T-helper 2 cell treated with Interferon-gamma antibody and Interleukin-4, amounts not matched to agents 5 μg/mL and 100 μg/mL, for 36 hours (primary cell): ENCODE data around the gene NXPH1.
"Not testable (repeated sequence)": the region's sequence is repeated elsewhere in the genome, so short reads cannot be mapped to it uniquely, and the experiment has no call there.

Experiments
- DNase-seq: peaks from one replicate; pipeline ENCODE4 v3.0.0; 2021; ENCODE audit warnings: low spot score
- H3K27ac Mint-ChIP-seq: one replicate; pipeline ENCODE4 v1.8.0; 2021; ENCODE audit warnings: mild to moderate bottlenecking, mixed read lengths
- H3K27me3 Mint-ChIP-seq: one replicate; pipeline ENCODE4 v1.8.0; 2021; ENCODE audit warnings: low read depth, mixed read lengths
- H3K36me3 Mint-ChIP-seq: one replicate; pipeline ENCODE4 v1.8.0; 2021; ENCODE audit warnings: low read depth, mixed read lengths
- H3K4me1 Mint-ChIP-seq: one replicate; pipeline ENCODE4 v1.8.0; 2021; ENCODE audit warnings: low read depth, mixed read lengths
- H3K4me3 Mint-ChIP-seq: one replicate; pipeline ENCODE4 v1.8.0; 2022; ENCODE audit warnings: mild to moderate bottlenecking, moderate library complexity, mixed read lengths
- H3K9me3 Mint-ChIP-seq: one replicate; pipeline ENCODE4 v1.8.0; 2021; ENCODE audit warnings: mixed read lengths

NXPH1 gene

GRCh38 chr7:8699875-8700624, 266.6 kb downstream of the NXPH1 start:
- Mint-ChIP-seq H3K9me3 (no peaks in the 10 kb centered on the region), H3K27ac (no peak overlapping the region), H3K36me3 (no peaks in the 10 kb centered on the region), H3K27me3 (no peaks in the 10 kb centered on the region), H3K4me1 (no peaks in the 10 kb centered on the region), H3K4me3 (no peak overlapping the region)
- DNase-seq: no peak

- H3K27me3 Mint-ChIP-seq: no peaks in the 10 kb centered on the region
- no peak for DNase-seq
- H3K4me1 Mint-ChIP-seq: no peaks in the 10 kb centered on the region
- no peaks in the 10 kb centered on the region for H3K9me3 Mint-ChIP-seq
- H3K36me3 Mint-ChIP-seq: no peaks in the 10 kb centered on the region
- H3K4me3 Mint-ChIP-seq: no peak overlapping the region
- H3K27ac Mint-ChIP-seq: no peak overlapping the region
These were observed 269.4 kb downstream of the NXPH1 start for GRCh38 chr7:8702807-8703206.

- Mint-ChIP-seq H3K27ac (no peak overlapping the region), H3K27me3 (no peaks in the 10 kb centered on the region), H3K4me3 (no peak overlapping the region), H3K36me3 (no peaks in the 10 kb centered on the region), H3K9me3 (no peaks in the 10 kb centered on the region), H3K4me1 (no peaks in the 10 kb centered on the region)
- no peak for DNase-seq
These were observed 276.7 kb downstream of the NXPH1 start for GRCh38 chr7:8710124-8710523.

GRCh38 chr7:8714791-8715190, 281.4 kb downstream of the NXPH1 start:
- no peak for DNase-seq
- no peaks in the 10 kb centered on the region for H3K27me3 Mint-ChIP-seq
- H3K9me3 Mint-ChIP-seq: no peaks in the 10 kb centered on the region
- no peak overlapping the region for H3K4me3 Mint-ChIP-seq
- no peaks in the 10 kb centered on the region for H3K4me1 Mint-ChIP-seq
- no peaks in the 10 kb centered on the region for H3K36me3 Mint-ChIP-seq
- no peak overlapping the region for H3K27ac Mint-ChIP-seq

- Mint-ChIP-seq H3K27me3 (no peaks in the 10 kb centered on the region), H3K36me3 (no peaks in the 10 kb centered on the region), H3K27ac (no peak overlapping the region), H3K4me1 (no peaks in the 10 kb centered on the region), H3K9me3 (no peaks in the 10 kb centered on the region), H3K4me3 (no peak overlapping the region)
- DNase-seq: no peak
These were observed 285.7 kb downstream of the NXPH1 start for GRCh38 chr7:8719102-8719501.

GRCh38 chr7:8724080-8724718, 290.8 kb downstream of the NXPH1 start:
- Mint-ChIP-seq H3K27me3 (no peaks in the 10 kb centered on the region), H3K9me3 (no peaks in the 10 kb centered on the region), H3K36me3 (no peaks in the 10 kb centered on the region), H3K4me3 (no peak overlapping the region), H3K4me1 (no peaks in the 10 kb centered on the region), H3K27ac (no peak overlapping the region)
- DNase-seq: no peak

- H3K27me3 Mint-ChIP-seq, DNase-seq, H3K27ac Mint-ChIP-seq, H3K36me3 Mint-ChIP-seq, H3K4me1 Mint-ChIP-seq, H3K4me3 Mint-ChIP-seq: not testable (repeated sequence)
- peaks cover 13% of the 10 kb centered on the region for H3K9me3 Mint-ChIP-seq
These were observed 298.3 kb downstream of the NXPH1 start for GRCh38 chr7:8731756-8732155.

- Mint-ChIP-seq H3K9me3 (peaks cover 13% of the 10 kb centered on the region), H3K4me1 (no peaks in the 10 kb centered on the region), H3K4me3 (no peak overlapping the region), H3K36me3 (no peaks in the 10 kb centered on the region), H3K27ac (no peak overlapping the region), H3K27me3 (no peaks in the 10 kb centered on the region)
- no peak for DNase-seq
These were observed 306.4 kb downstream of the NXPH1 start for GRCh38 chr7:8739837-8740236.

- no peak overlapping the region for H3K27ac Mint-ChIP-seq
- H3K36me3 Mint-ChIP-seq: no peaks in the 10 kb centered on the region
- H3K4me1 Mint-ChIP-seq: no peaks in the 10 kb centered on the region
- H3K27me3 Mint-ChIP-seq: no peaks in the 10 kb centered on the region
- no peak for DNase-seq
- no peak overlapping the region for H3K4me3 Mint-ChIP-seq
- peaks cover under 1% of the 10 kb centered on the region for H3K9me3 Mint-ChIP-seq
These were observed 309.4 kb downstream of the NXPH1 start for GRCh38 chr7:8742837-8743236.

GRCh38 chr7:8747338-8747737, 313.9 kb downstream of the NXPH1 start:
- Mint-ChIP-seq H3K27ac (no peak overlapping the region), H3K4me1 (no peaks in the 10 kb centered on the region), H3K9me3 (no peaks in the 10 kb centered on the region), H3K4me3 (no peak overlapping the region), H3K36me3 (no peaks in the 10 kb centered on the region), H3K27me3 (no peaks in the 10 kb centered on the region)
- no peak for DNase-seq

GRCh38 chr7:8751557-8752231, 318.3 kb downstream of the NXPH1 start:
- H3K4me3 Mint-ChIP-seq: no peak overlapping the region

GRCh38 chr7:8753355-8753754, 319.9 kb downstream of the NXPH1 start:
- H3K4me1 Mint-ChIP-seq: no peaks in the 10 kb centered on the region
- no peaks in the 10 kb centered on the region for H3K36me3 Mint-ChIP-seq
- no peak overlapping the region for H3K4me3 Mint-ChIP-seq
- H3K9me3 Mint-ChIP-seq: no peaks in the 10 kb centered on the region
- no peaks in the 10 kb centered on the region for H3K27me3 Mint-ChIP-seq
- no peak overlapping the region for H3K27ac Mint-ChIP-seq
- no peak for DNase-seq

More at GRCh38 chr7:8751557-8752231, 318.3 kb downstream of the NXPH1 start:
- Mint-ChIP-seq H3K27ac (no peak overlapping the region), H3K9me3 (no peaks in the 10 kb centered on the region), H3K36me3 (no peaks in the 10 kb centered on the region), H3K27me3 (no peaks in the 10 kb centered on the region), H3K4me1 (no peaks in the 10 kb centered on the region)
- no peak for DNase-seq

- H3K36me3 Mint-ChIP-seq: no peaks in the 10 kb centered on the region
These were observed 328.3 kb downstream of the NXPH1 start for GRCh38 chr7:8761731-8762130.

GRCh38 chr7:8762803-8763202, 329.4 kb downstream of the NXPH1 start:
- H3K9me3 Mint-ChIP-seq: peaks cover 3% of the 10 kb centered on the region
- no peak overlapping the region for H3K27ac Mint-ChIP-seq

More at GRCh38 chr7:8761731-8762130, 328.3 kb downstream of the NXPH1 start:
- H3K4me1 Mint-ChIP-seq: no peaks in the 10 kb centered on the region
- DNase-seq: no peak
- H3K27me3 Mint-ChIP-seq: no peaks in the 10 kb centered on the region
- H3K9me3 Mint-ChIP-seq: no peaks in the 10 kb centered on the region
- no peak overlapping the region for H3K4me3 Mint-ChIP-seq
- no peak overlapping the region for H3K27ac Mint-ChIP-seq

More at GRCh38 chr7:8762803-8763202, 329.4 kb downstream of the NXPH1 start:
- H3K27me3 Mint-ChIP-seq: no peaks in the 10 kb centered on the region
- no peaks in the 10 kb centered on the region for H3K4me1 Mint-ChIP-seq
- H3K36me3 Mint-ChIP-seq: no peaks in the 10 kb centered on the region
- DNase-seq: no peak
- no peak overlapping the region for H3K4me3 Mint-ChIP-seq
